PC-3 (cell line): ENCODE data around the gene PARVA.

Experiments
- EZH2 ChIP-seq: fragments of 300-600 bp; sonication (generic); IDR thresholded peaks from one replicate; pipeline ENCODE4 v1.6.1; 2017; ENCODE audit warnings: antibody characterized with exemption, mild to moderate bottlenecking, low read length; ENCODE audit not compliant: unreplicated experiment
- TF ChIP-seq, protein P1 (sequence below): fragments of 300-600 bp; sonication (generic); conservative IDR thresholded peaks from 2 replicates; pipeline ENCODE4 v1.5.1; 2017; ENCODE audit warnings: antibody characterized with exemption, low read depth, mild to moderate bottlenecking, low read length

GRCh38 chr11:12397931-12398334 lies 20.6 kb downstream of the PARVA start:
- no peak for TF ChIP-seq EZH2
- TF ChIP-seq, protein P1, sequence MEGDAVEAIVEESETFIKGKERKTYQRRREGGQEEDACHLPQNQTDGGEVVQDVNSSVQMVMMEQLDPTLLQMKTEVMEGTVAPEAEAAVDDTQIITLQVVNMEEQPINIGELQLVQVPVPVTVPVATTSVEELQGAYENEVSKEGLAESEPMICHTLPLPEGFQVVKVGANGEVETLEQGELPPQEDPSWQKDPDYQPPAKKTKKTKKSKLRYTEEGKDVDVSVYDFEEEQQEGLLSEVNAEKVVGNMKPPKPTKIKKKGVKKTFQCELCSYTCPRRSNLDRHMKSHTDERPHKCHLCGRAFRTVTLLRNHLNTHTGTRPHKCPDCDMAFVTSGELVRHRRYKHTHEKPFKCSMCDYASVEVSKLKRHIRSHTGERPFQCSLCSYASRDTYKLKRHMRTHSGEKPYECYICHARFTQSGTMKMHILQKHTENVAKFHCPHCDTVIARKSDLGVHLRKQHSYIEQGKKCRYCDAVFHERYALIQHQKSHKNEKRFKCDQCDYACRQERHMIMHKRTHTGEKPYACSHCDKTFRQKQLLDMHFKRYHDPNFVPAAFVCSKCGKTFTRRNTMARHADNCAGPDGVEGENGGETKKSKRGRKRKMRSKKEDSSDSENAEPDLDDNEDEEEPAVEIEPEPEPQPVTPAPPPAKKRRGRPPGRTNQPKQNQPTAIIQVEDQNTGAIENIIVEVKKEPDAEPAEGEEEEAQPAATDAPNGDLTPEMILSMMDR = no peak
